ENCODE measurements around the gene STRA6.

STRA6 gene

DNA sequence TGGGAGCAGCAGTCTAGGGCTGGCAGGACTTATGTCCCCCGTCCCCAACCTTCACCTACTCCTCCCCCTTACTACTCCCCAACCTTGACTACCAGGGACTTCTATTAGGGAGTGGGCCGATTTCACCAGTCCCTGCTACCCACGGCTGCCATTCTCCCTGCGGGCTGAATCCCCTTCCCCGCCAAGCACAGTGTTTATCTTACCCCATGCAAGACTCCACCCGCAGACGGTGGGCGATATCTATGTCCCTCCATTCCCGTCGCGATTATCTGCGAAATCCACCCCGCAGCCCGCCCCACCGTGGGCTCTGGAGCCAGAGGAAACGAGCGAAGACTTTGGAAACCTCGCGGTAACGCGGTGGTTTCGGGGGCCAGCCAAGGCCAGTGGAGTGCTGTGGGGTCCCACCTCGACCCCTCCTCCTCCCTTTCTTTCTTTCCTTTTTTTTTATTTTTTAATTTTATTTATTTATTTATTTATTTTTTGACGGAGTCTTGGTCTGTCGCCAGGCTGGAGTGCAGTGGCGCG, 67.5 kb downstream of the STRA6 start:
- ChIA-PET CTCF (interaction anchor here (1.0 to 3.5 kb wide), 18 partner anchors 8 to 186 kb away, joined by 3 to 42 read pairs (median 5); no protein-coding TSS in a partner anchor), POLR2A (interaction anchor here (0.7 kb wide), 1 partner anchor 22 kb away, joined by 3 read pairs; no protein-coding TSS in a partner anchor)
- no peak overlapping the region for H3K4me3 ChIP-seq (ENCODE audit: low read depth, low read length)
- no peak for DNase-seq (ENCODE audit: low read depth, low spot score)
- TF ChIP-seq, protein P1, sequence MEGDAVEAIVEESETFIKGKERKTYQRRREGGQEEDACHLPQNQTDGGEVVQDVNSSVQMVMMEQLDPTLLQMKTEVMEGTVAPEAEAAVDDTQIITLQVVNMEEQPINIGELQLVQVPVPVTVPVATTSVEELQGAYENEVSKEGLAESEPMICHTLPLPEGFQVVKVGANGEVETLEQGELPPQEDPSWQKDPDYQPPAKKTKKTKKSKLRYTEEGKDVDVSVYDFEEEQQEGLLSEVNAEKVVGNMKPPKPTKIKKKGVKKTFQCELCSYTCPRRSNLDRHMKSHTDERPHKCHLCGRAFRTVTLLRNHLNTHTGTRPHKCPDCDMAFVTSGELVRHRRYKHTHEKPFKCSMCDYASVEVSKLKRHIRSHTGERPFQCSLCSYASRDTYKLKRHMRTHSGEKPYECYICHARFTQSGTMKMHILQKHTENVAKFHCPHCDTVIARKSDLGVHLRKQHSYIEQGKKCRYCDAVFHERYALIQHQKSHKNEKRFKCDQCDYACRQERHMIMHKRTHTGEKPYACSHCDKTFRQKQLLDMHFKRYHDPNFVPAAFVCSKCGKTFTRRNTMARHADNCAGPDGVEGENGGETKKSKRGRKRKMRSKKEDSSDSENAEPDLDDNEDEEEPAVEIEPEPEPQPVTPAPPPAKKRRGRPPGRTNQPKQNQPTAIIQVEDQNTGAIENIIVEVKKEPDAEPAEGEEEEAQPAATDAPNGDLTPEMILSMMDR (IDR thresholded peaks at IDR 0.05; ENCODE audit: insufficient read depth, low read length, missing control alignments), result no peak

DNA sequence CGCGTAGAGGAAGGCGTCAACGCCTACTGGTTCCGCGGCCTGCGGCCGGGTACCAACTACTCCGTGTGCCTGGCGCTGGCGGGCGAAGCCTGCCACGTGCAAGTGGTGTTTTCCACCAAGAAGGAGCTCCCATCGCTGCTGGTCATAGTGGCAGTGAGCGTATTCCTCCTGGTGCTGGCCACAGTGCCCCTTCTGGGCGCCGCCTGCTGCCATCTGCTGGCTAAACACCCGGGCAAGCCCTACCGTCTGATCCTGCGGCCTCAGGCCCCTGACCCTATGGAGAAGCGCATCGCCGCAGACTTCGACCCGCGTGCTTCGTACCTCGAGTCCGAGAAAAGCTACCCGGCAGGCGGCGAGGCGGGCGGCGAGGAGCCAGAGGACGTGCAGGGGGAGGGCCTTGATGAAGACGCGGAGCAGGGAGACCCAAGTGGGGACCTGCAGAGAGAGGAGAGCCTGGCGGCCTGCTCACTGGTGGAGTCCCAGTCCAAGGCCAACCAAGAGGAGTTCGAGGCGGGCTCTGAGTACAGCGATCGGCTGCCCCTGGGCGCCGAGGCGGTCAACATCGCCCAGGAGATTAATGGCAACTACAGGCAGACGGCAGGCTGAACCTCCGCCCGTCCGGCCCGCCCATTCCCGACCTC, 68.1 kb downstream of the STRA6 start:
- TF ChIP-seq, protein P1 (IDR thresholded peaks at IDR 0.05; ENCODE audit: insufficient read depth, low read length, missing control alignments), result peak; percentile 68
- no peak for DNase-seq (ENCODE audit: low read depth, low spot score)
- H3K4me3 ChIP-seq (ENCODE audit: low read depth, low read length), result no peak overlapping the region
- ChIA-PET CTCF (interaction anchor here (0.7 to 3.5 kb wide), 29 partner anchors 8 to 187 kb away, joined by 3 to 42 read pairs (median 3); no protein-coding TSS in a partner anchor), POLR2A (no interaction called here)

DNA sequence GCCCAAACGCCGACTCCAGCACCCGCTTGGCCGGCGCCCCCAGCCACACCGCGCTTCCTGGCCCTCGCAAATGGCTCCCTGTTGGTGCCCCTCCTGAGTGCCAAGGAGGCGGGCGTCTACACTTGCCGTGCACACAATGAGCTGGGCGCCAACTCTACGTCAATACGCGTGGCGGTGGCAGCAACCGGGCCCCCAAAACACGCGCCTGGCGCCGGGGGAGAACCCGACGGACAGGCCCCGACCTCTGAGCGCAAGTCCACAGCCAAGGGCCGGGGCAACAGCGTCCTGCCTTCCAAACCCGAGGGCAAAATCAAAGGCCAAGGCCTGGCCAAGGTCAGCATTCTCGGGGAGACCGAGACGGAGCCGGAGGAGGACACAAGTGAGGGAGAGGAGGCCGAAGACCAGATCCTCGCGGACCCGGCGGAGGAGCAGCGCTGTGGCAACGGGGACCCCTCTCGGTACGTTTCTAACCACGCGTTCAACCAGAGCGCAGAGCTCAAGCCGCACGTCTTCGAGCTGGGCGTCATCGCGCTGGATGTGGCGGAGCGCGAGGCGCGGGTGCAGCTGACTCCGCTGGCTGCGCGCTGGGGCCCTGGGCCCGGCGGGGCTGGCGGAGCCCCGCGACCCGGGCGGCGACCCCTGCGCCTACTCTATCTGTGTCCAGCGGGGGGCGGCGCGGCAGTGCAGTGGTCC, 68.7 kb downstream of the STRA6 start:
- TF ChIP-seq, protein P1 (IDR thresholded peaks at IDR 0.05; ENCODE audit: insufficient read depth, low read length, missing control alignments), result no peak
- no peak overlapping the region for H3K4me3 ChIP-seq (ENCODE audit: low read depth, low read length)
- POLR2A ChIA-PET, result no interaction called here
- CTCF ChIA-PET, result interaction anchor here (0.7 to 3.5 kb wide), 29 partner anchors 8 to 187 kb away, joined by 3 to 42 read pairs (median 3); no protein-coding TSS in a partner anchor
- DNase-seq (ENCODE audit: low read depth, low spot score), result no peak

DNA sequence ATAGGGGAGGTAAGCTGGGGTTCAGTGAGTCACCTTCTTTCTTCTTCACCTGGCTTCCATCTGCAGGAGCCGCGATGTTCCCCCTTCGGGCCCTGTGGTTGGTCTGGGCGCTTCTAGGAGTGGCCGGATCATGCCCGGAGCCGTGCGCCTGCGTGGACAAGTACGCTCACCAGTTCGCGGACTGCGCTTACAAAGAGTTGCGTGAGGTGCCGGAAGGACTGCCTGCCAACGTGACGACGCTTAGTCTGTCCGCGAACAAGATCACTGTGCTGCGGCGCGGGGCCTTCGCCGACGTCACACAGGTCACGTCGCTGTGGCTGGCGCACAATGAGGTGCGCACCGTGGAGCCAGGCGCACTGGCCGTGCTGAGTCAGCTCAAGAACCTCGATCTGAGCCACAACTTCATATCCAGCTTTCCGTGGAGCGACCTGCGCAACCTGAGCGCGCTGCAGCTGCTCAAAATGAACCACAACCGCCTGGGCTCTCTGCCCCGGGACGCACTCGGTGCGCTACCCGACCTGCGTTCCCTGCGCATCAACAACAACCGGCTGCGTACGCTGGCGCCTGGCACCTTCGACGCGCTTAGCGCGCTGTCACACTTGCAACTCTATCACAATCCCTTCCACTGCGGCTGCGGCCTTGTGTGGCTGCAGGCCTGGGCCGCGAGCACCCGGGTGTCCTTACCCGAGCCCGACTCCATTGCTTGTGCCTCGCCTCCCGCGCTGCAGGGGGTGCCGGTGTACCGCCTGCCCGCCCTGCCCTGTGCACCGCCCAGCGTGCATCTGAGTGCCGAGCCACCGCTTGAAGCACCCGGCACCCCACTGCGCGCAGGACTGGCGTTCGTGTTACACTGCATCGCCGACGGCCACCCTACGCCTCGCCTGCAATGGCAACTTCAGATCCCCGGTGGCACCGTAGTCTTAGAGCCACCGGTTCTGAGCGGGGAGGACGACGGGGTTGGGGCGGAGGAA, 69.6 kb downstream of the STRA6 start:
- TF ChIP-seq, protein P1 (IDR thresholded peaks at IDR 0.05; ENCODE audit: insufficient read depth, low read length, missing control alignments), result no peak
- H3K4me3 ChIP-seq (ENCODE audit: low read depth, low read length), result no peak overlapping the region
- ChIA-PET CTCF (interaction anchor here (0.6 to 3.5 kb wide), 8 partner anchors 10 to 188 kb away, joined by 4 to 42 read pairs (median 6); no protein-coding TSS in a partner anchor), POLR2A (no interaction called here)
- DNase-seq (ENCODE audit: low read depth, low spot score), result no peak

DNA sequence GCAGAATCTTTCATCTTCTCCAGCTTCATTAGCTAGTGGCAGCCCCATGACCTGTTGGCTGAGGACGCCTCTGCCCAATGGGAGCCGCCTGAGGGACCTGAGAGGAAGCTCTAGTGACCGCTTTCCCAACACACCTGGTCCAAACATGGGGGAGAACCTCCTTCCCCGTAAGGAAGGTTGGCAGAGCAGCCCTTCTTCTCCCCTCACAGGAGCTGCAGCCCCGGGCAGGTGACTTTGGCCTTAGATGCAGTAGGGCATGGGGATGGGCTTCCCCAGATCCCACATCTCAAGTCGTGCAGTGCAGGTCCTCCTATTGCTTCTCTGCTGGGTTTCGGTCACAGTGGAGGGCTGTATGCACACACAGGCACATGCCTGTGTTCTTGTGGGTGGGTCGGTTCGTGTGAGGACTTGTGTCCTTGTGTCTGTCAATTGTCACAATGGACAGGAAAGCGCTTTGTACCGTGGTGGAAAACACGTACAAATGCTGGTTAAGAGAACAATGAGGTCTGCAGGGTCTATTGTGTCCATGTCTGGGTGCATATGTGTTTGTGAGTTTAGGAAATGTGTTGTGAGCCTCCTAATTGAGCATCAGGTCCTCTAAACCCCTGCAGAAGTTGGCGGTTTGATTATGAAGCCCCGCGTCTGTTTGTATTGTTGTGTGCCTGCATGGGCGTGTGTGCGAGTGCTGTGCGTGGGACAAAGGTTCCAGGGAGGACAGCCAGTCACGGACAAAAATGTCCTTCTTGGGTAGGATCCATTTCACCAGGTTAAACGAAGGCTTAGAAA, 70.8 kb downstream of the STRA6 start:
- H3K4me3 ChIP-seq (ENCODE audit: low read depth, low read length), result no peak overlapping the region
- TF ChIP-seq, protein P1 (IDR thresholded peaks at IDR 0.05; ENCODE audit: insufficient read depth, low read length, missing control alignments), result no peak
- POLR2A ChIA-PET, result no interaction called here
- CTCF ChIA-PET, result interaction anchor here (0.9 to 2.4 kb wide), 8 partner anchors 78 to 191 kb away, joined by 3 to 9 read pairs (median 4); no protein-coding TSS in a partner anchor
- DNase-seq (ENCODE audit: low read depth, low spot score), result no peak

All from AG04449 (cell line).